ENCODE measurements around the gene LIG3.
"Not testable (repeated sequence)": the region's sequence is repeated elsewhere in the genome, so short reads cannot be mapped to it uniquely, and the experiment has no call there.

The LIG3 gene

DNA sequence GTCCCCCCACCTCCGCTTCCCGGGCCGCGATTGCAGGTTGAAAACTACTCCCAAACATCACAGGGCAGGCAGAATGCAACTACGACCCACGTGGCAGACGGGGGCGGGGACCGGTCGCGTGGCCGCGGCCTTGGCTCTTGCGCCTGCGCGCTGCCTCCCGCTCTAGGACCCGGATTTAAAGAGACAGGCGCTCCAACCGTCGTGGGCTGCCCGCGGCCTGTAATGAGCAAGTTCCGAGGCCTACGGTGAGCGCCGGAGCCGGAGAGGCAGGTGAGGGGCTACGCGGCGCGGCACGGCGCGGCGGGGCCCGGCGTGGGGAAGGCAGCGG, at the start of gene LIG3:
Gene LIG3, plus strand, starts transcription at position 160 of the 328 bp plus-strand sequence. CDS start 2,494 bp downstream, outside the sequence.
- peak; percentile 77 for ATAC-seq
- TF ChIP-seq ESRRG (CRISPR knock-in tag; IDR thresholded peaks at IDR 0.05), result no peak
- TF ChIP-seq OSR1 (CRISPR knock-in tag; IDR thresholded peaks at IDR 0.05), result no peak
- TF ChIP-seq, protein P1, sequence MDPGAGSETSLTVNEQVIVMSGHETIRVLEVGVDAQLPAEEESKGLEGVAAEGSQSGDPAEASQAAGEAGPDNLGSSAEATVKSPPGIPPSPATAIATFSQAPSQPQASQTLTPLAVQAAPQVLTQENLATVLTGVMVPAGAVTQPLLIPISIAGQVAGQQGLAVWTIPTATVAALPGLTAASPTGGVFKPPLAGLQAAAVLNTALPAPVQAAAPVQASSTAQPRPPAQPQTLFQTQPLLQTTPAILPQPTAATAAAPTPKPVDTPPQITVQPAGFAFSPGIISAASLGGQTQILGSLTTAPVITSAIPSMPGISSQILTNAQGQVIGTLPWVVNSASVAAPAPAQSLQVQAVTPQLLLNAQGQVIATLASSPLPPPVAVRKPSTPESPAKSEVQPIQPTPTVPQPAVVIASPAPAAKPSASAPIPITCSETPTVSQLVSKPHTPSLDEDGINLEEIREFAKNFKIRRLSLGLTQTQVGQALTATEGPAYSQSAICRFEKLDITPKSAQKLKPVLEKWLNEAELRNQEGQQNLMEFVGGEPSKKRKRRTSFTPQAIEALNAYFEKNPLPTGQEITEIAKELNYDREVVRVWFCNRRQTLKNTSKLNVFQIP (CRISPR knock-in tag; IDR thresholded peaks at IDR 0.05; ENCODE audit: borderline replicate concordance, low read depth), result no peak
- TF ChIP-seq GLIS3 (CRISPR knock-in tag; IDR thresholded peaks at IDR 0.05), result no peak
- no peak for TF ChIP-seq BACH2 (CRISPR knock-in tag; IDR thresholded peaks at IDR 0.05; ENCODE audit: borderline replicate concordance)
- TF ChIP-seq ZNF8 (CRISPR knock-in tag; IDR thresholded peaks at IDR 0.05), result no peak
- TF ChIP-seq ZNF565 (CRISPR knock-in tag; conservative IDR thresholded peaks at IDR 0.05; ENCODE audit: low read depth), result no peak
- TF ChIP-seq, protein P2, sequence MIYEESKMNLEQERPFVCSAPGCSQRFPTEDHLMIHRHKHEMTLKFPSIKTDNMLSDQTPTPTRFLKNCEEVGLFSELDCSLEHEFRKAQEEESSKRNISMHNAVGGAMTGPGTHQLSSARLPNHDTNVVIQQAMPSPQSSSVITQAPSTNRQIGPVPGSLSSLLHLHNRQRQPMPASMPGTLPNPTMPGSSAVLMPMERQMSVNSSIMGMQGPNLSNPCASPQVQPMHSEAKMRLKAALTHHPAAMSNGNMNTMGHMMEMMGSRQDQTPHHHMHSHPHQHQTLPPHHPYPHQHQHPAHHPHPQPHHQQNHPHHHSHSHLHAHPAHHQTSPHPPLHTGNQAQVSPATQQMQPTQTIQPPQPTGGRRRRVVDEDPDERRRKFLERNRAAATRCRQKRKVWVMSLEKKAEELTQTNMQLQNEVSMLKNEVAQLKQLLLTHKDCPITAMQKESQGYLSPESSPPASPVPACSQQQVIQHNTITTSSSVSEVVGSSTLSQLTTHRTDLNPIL (CRISPR knock-in tag; IDR thresholded peaks at IDR 0.05; ENCODE audit: low read depth), result no peak
- TF ChIP-seq ISL1 (CRISPR knock-in tag; IDR thresholded peaks at IDR 0.05), result no peak
- no peak for TF ChIP-seq TOX (CRISPR knock-in tag; IDR thresholded peaks at IDR 0.05; ENCODE audit: borderline replicate concordance)
- no peak for TF ChIP-seq TCF4 (CRISPR knock-in tag; IDR thresholded peaks at IDR 0.05; ENCODE audit: borderline replicate concordance)
- TF ChIP-seq, protein P3, sequence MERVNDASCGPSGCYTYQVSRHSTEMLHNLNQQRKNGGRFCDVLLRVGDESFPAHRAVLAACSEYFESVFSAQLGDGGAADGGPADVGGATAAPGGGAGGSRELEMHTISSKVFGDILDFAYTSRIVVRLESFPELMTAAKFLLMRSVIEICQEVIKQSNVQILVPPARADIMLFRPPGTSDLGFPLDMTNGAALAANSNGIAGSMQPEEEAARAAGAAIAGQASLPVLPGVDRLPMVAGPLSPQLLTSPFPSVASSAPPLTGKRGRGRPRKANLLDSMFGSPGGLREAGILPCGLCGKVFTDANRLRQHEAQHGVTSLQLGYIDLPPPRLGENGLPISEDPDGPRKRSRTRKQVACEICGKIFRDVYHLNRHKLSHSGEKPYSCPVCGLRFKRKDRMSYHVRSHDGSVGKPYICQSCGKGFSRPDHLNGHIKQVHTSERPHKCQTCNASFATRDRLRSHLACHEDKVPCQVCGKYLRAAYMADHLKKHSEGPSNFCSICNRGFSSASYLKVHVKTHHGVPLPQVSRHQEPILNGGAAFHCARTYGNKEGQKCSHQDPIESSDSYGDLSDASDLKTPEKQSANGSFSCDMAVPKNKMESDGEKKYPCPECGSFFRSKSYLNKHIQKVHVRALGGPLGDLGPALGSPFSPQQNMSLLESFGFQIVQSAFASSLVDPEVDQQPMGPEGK (CRISPR knock-in tag; IDR thresholded peaks at IDR 0.05; ENCODE audit: borderline replicate concordance), result no peak
- TF ChIP-seq PPARA (CRISPR knock-in tag; IDR thresholded peaks at IDR 0.05; ENCODE audit: borderline replicate concordance), result no peak
- TF ChIP-seq, protein P4, sequence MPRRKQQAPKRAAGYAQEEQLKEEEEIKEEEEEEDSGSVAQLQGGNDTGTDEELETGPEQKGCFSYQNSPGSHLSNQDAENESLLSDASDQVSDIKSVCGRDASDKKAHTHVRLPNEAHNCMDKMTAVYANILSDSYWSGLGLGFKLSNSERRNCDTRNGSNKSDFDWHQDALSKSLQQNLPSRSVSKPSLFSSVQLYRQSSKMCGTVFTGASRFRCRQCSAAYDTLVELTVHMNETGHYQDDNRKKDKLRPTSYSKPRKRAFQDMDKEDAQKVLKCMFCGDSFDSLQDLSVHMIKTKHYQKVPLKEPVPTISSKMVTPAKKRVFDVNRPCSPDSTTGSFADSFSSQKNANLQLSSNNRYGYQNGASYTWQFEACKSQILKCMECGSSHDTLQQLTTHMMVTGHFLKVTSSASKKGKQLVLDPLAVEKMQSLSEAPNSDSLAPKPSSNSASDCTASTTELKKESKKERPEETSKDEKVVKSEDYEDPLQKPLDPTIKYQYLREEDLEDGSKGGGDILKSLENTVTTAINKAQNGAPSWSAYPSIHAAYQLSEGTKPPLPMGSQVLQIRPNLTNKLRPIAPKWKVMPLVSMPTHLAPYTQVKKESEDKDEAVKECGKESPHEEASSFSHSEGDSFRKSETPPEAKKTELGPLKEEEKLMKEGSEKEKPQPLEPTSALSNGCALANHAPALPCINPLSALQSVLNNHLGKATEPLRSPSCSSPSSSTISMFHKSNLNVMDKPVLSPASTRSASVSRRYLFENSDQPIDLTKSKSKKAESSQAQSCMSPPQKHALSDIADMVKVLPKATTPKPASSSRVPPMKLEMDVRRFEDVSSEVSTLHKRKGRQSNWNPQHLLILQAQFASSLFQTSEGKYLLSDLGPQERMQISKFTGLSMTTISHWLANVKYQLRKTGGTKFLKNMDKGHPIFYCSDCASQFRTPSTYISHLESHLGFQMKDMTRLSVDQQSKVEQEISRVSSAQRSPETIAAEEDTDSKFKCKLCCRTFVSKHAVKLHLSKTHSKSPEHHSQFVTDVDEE (CRISPR knock-in tag; IDR thresholded peaks at IDR 0.05), result no peak
- TF ChIP-seq CSDC2 (CRISPR knock-in tag; IDR thresholded peaks at IDR 0.05), result no peak

DNA sequence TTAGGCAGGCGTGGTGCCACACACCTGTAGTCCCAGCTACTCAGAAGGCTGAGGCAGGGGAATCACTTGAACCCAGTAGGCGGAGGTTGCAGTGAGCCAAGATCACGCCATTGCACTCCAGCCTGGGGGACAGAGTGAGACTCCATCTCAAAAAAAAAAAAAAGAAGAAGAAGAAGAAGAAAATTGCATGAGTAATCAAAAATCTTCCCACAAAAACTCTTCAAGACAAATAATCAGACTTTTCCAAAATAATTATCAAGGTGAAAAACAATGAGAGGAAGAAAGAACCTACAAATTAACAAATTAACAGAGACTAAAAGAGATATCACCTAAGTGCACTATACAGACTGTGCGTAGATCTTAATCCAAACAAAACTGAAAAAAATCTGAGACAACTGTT, 29.5 kb upstream of the LIG3 start:
- ATAC-seq, result not testable (repeated sequence)

DNA sequence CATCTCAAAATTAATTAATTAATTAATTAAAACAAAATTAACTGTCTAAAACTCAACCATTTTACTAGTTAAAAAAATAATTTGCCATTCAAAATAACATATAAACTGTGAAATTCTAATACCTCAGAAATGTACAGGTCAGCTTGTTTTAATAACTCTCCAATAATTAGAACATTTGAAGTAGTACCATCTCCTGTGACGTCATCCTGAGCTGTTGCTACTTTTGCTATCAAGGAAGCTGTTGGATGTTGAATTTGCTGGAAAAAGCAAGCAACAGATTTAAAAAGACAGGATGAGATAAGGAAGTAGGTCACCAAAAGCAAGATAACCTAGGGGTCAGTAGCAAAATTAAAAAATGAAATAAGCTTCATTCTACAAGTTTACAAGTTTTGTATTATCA, 21.9 kb upstream of the LIG3 start:
- TF ChIP-seq ZNF70 (CRISPR knock-in tag; IDR thresholded peaks at IDR 0.05) (no peak), OSR1 (CRISPR knock-in tag; IDR thresholded peaks at IDR 0.05) (no peak), ARNTL (CRISPR knock-in tag; IDR thresholded peaks at IDR 0.05; ENCODE audit: borderline replicate concordance, low read depth) (no peak), ZNF8 (CRISPR knock-in tag; IDR thresholded peaks at IDR 0.05) (no peak), BACH2 (CRISPR knock-in tag; IDR thresholded peaks at IDR 0.05; ENCODE audit: borderline replicate concordance) (no peak), ZNF565 (CRISPR knock-in tag; conservative IDR thresholded peaks at IDR 0.05; ENCODE audit: low read depth) (no peak), ZC3H10 (CRISPR knock-in tag; IDR thresholded peaks at IDR 0.05) (no peak), ISL1 (CRISPR knock-in tag; IDR thresholded peaks at IDR 0.05) (no peak), ZFP3 (CRISPR knock-in tag; IDR thresholded peaks at IDR 0.05) (no peak), PPARA (CRISPR knock-in tag; IDR thresholded peaks at IDR 0.05; ENCODE audit: borderline replicate concordance) (no peak), GLIS3 (CRISPR knock-in tag; IDR thresholded peaks at IDR 0.05) (no peak)
- TF ChIP-seq, protein P5, sequence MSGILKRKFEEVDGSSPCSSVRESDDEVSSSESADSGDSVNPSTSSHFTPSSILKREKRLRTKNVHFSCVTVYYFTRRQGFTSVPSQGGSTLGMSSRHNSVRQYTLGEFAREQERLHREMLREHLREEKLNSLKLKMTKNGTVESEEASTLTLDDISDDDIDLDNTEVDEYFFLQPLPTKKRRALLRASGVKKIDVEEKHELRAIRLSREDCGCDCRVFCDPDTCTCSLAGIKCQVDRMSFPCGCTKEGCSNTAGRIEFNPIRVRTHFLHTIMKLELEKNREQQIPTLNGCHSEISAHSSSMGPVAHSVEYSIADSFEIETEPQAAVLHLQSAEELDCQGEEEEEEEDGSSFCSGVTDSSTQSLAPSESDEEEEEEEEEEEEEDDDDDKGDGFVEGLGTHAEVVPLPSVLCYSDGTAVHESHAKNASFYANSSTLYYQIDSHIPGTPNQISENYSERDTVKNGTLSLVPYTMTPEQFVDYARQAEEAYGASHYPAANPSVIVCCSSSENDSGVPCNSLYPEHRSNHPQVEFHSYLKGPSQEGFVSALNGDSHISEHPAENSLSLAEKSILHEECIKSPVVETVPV (CRISPR knock-in tag; IDR thresholded peaks at IDR 0.05), result no peak
- TF ChIP-seq, protein P3 (CRISPR knock-in tag; IDR thresholded peaks at IDR 0.05; ENCODE audit: borderline replicate concordance), result no peak
- TF ChIP-seq, protein P4 (CRISPR knock-in tag; IDR thresholded peaks at IDR 0.05), result no peak
- ATAC-seq, result no peak
